Central memory CD8-positive, alpha-beta T cell (primary cell): ENCODE data around the gene MAF.

Experiments
- ATAC-seq: fragments of 150-1000 bp; cut with Tn5 transposase; replicated peaks from 2 replicates; pipeline ENCODE4 v1.10.0; 2022; ENCODE audit warnings: mild to moderate bottlenecking, moderate FRiP score, moderate number of reproducible peaks; ENCODE audit not compliant: poor library complexity, severe bottlenecking; ENCODE audit errors: extremely low read depth
- DNase-seq, 2 donors: peaks; one replicate each; pipeline ENCODE4 v3.0.0; 2021; ENCODE audit warnings: low spot score in 2 of 2
- H3K27ac Mint-ChIP-seq: one replicate; pipeline ENCODE4 v1.8.0; 2022; ENCODE audit warnings: low read depth, mild to moderate bottlenecking, moderate library complexity, mixed read lengths
- H3K27me3 Mint-ChIP-seq: one replicate; pipeline ENCODE4 v1.8.0; 2022; ENCODE audit warnings: mixed read lengths
- H3K36me3 Mint-ChIP-seq: one replicate; pipeline ENCODE4 v1.8.0; 2022; ENCODE audit warnings: mild to moderate bottlenecking, moderate library complexity, mixed read lengths; ENCODE audit not compliant: insufficient read depth
- H3K4me1 Mint-ChIP-seq: one replicate; pipeline ENCODE4 v1.8.0; 2022; ENCODE audit warnings: mixed read lengths
- H3K4me3 Mint-ChIP-seq: one replicate; pipeline ENCODE4 v1.8.0; 2022; ENCODE audit warnings: mild to moderate bottlenecking, moderate library complexity, mixed read lengths
- H3K9me3 Mint-ChIP-seq: one replicate; pipeline ENCODE4 v1.8.0; 2022; ENCODE audit warnings: mixed read lengths

MAF gene

GRCh38 chr16:79571903-79572535 lies 28.5 kb downstream of the MAF start:
- DNase-seq (no peak), ATAC-seq (no peak)
- peaks cover 61% of the 10 kb centered on the region for H3K27me3 Mint-ChIP-seq
- H3K36me3 Mint-ChIP-seq: no peaks in the 10 kb centered on the region
- H3K4me1 Mint-ChIP-seq: no peaks in the 10 kb centered on the region
- no peak overlapping the region for H3K4me3 Mint-ChIP-seq
- no peaks in the 10 kb centered on the region for H3K9me3 Mint-ChIP-seq
- no peak overlapping the region for H3K27ac Mint-ChIP-seq

- H3K36me3 Mint-ChIP-seq: no peaks in the 10 kb centered on the region
- H3K4me3 Mint-ChIP-seq: no peak overlapping the region
- H3K27me3 Mint-ChIP-seq: peaks cover 57% of the 10 kb centered on the region
- no peaks in the 10 kb centered on the region for H3K9me3 Mint-ChIP-seq
- no peaks in the 10 kb centered on the region for H3K4me1 Mint-ChIP-seq
- no peak for ATAC-seq
- no peak overlapping the region for H3K27ac Mint-ChIP-seq
- DNase-seq: no peak
Observed at GRCh38 chr16:79571065-79571902, 29.3 kb downstream of the MAF start.

GRCh38 chr16:79564671-79565107 lies 35.8 kb downstream of the MAF start:
- H3K27me3 Mint-ChIP-seq: peaks cover 9% of the 10 kb centered on the region
- no peaks in the 10 kb centered on the region for H3K4me1 Mint-ChIP-seq
- no peak for DNase-seq
- no peak overlapping the region for H3K4me3 Mint-ChIP-seq
- H3K9me3 Mint-ChIP-seq: no peaks in the 10 kb centered on the region
- no peak for ATAC-seq
- no peak overlapping the region for H3K27ac Mint-ChIP-seq
- H3K36me3 Mint-ChIP-seq: no peaks in the 10 kb centered on the region

- no peak for ATAC-seq
- H3K4me1 Mint-ChIP-seq: no peaks in the 10 kb centered on the region
- H3K27ac Mint-ChIP-seq: no peak overlapping the region
- H3K36me3 Mint-ChIP-seq: no peaks in the 10 kb centered on the region
- H3K27me3 Mint-ChIP-seq: peaks cover 9% of the 10 kb centered on the region
- no peaks in the 10 kb centered on the region for H3K9me3 Mint-ChIP-seq
- DNase-seq: no peak
- no peak overlapping the region for H3K4me3 Mint-ChIP-seq
Observed at GRCh38 chr16:79563921-79564320, 36.6 kb downstream of the MAF start.

- no peaks in the 10 kb centered on the region for H3K36me3 Mint-ChIP-seq
- H3K27ac Mint-ChIP-seq: no peak overlapping the region
- H3K9me3 Mint-ChIP-seq: no peaks in the 10 kb centered on the region
- DNase-seq: no peak
- no peaks in the 10 kb centered on the region for H3K4me1 Mint-ChIP-seq
- ATAC-seq: no peak
- no peak overlapping the region for H3K4me3 Mint-ChIP-seq
- H3K27me3 Mint-ChIP-seq: peaks cover 17% of the 10 kb centered on the region
Observed at GRCh38 chr16:79562166-79562823, 38.2 kb downstream of the MAF start.

- no peaks in the 10 kb centered on the region for H3K36me3 Mint-ChIP-seq
- no peak overlapping the region for H3K4me3 Mint-ChIP-seq
- H3K9me3 Mint-ChIP-seq: peaks cover under 1% of the 10 kb centered on the region
- DNase-seq (no peak), ATAC-seq (no peak)
- H3K27me3 Mint-ChIP-seq: peaks cover 23% of the 10 kb centered on the region
- no peak overlapping the region for H3K27ac Mint-ChIP-seq
- H3K4me1 Mint-ChIP-seq: no peaks in the 10 kb centered on the region
Observed at GRCh38 chr16:79561729-79562128, 38.8 kb downstream of the MAF start.

GRCh38 chr16:79560923-79561322 lies 39.6 kb downstream of the MAF start:
- Mint-ChIP-seq H3K27me3 (peaks cover 30% of the 10 kb centered on the region), H3K9me3 (peaks cover 8% of the 10 kb centered on the region), H3K27ac (no peak overlapping the region), H3K36me3 (no peaks in the 10 kb centered on the region), H3K4me1 (no peaks in the 10 kb centered on the region), H3K4me3 (no peak overlapping the region)
- DNase-seq: no peak
- no peak for ATAC-seq

GRCh38 chr16:79560318-79560717 lies 40.2 kb downstream of the MAF start:
- Mint-ChIP-seq H3K4me3 (no peak overlapping the region), H3K9me3 (peaks cover 9% of the 10 kb centered on the region), H3K27ac (no peak overlapping the region), H3K27me3 (peaks cover 36% of the 10 kb centered on the region), H3K4me1 (no peaks in the 10 kb centered on the region), H3K36me3 (no peaks in the 10 kb centered on the region)
- no peak for ATAC-seq
- no peak for DNase-seq

- Mint-ChIP-seq H3K4me3 (no peak overlapping the region), H3K36me3 (no peaks in the 10 kb centered on the region), H3K4me1 (no peaks in the 10 kb centered on the region), H3K27me3 (peaks cover 44% of the 10 kb centered on the region), H3K9me3 (peaks cover 9% of the 10 kb centered on the region), H3K27ac (no peak overlapping the region)
- DNase-seq: no peak
- ATAC-seq: no peak
Observed at GRCh38 chr16:79559532-79559931, 41.0 kb downstream of the MAF start.

- H3K27ac Mint-ChIP-seq: no peak overlapping the region
- no peak for DNase-seq
- no peak for ATAC-seq
- no peaks in the 10 kb centered on the region for H3K36me3 Mint-ChIP-seq
- no peaks in the 10 kb centered on the region for H3K4me1 Mint-ChIP-seq
- no peak overlapping the region for H3K4me3 Mint-ChIP-seq
- H3K9me3 Mint-ChIP-seq: peaks cover 9% of the 10 kb centered on the region
- H3K27me3 Mint-ChIP-seq: peaks cover 50% of the 10 kb centered on the region
Observed at GRCh38 chr16:79557421-79557820, 43.1 kb downstream of the MAF start.

- H3K36me3 Mint-ChIP-seq: no peaks in the 10 kb centered on the region
- peaks cover 60% of the 10 kb centered on the region for H3K27me3 Mint-ChIP-seq
- no peak for ATAC-seq
- DNase-seq: no peak
- H3K9me3 Mint-ChIP-seq: peaks cover 9% of the 10 kb centered on the region
- H3K4me1 Mint-ChIP-seq: no peaks in the 10 kb centered on the region
- H3K4me3 Mint-ChIP-seq: no peak overlapping the region
- H3K27ac Mint-ChIP-seq: no peak overlapping the region
Observed at GRCh38 chr16:79554912-79555311, 45.6 kb downstream of the MAF start.

- H3K4me3 Mint-ChIP-seq: no peak overlapping the region
- H3K27ac Mint-ChIP-seq: no peak overlapping the region
- DNase-seq: no peak
- peaks cover 38% of the 10 kb centered on the region for H3K27me3 Mint-ChIP-seq
- ATAC-seq: no peak
- no peaks in the 10 kb centered on the region for H3K9me3 Mint-ChIP-seq
- H3K4me1 Mint-ChIP-seq: no peaks in the 10 kb centered on the region
- peaks cover 3% of the 10 kb centered on the region for H3K36me3 Mint-ChIP-seq
Observed at GRCh38 chr16:79550373-79550772, 50.2 kb downstream of the MAF start.

GRCh38 chr16:79547085-79547484 lies 53.5 kb downstream of the MAF start:
- H3K4me1 Mint-ChIP-seq: no peaks in the 10 kb centered on the region
- no peak overlapping the region for H3K27ac Mint-ChIP-seq
- no peaks in the 10 kb centered on the region for H3K9me3 Mint-ChIP-seq
- no peak for DNase-seq
- H3K27me3 Mint-ChIP-seq: peaks cover 13% of the 10 kb centered on the region
- peaks cover 3% of the 10 kb centered on the region for H3K36me3 Mint-ChIP-seq
- no peak for ATAC-seq
- no peak overlapping the region for H3K4me3 Mint-ChIP-seq
